Activated CD4-positive, alpha-beta T cell treated with anti-CD3 and anti-CD28 coated beads, Interleukin-2, amount 50 U/mL, for 24 hours (primary cell): ENCODE measurements around the gene SP100.
"Not testable (repeated sequence)": the region's sequence is repeated elsewhere in the genome, so short reads cannot be mapped to it uniquely, and the experiment has no call there.

ENCODE experiments used
- DNase-seq, 2 donors: peaks; one replicate each; pipeline ENCODE4 v3.0.0-alpha.2; 2020; ENCODE audit warnings: low read depth in 1 of 2, low spot score in 1 of 2

The SP100 gene

GRCh38 chr2:230418341-230419016 is 2.5 kb downstream of the SP100 start:
- no peak for DNase-seq

DNA sequence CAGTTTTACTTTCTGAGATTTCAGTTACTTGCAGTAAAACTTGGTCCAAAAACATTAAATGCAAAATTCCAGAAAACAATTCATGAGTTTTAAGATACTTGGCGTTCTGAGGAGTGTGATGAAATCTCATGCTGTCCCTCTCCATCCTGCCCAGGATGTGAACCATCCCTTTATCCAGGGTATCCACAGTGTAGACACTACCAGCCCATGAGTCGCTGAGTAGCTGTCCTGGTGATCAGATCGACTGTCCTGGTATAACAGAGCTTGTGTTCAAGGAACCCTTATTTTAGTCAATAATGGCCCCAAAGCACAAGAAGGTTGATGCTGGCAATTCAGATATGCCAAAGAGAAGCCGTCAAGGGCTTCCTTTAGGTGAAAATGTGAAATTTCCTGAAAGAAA is 3.2 kb downstream of the SP100 start:
- no peak for DNase-seq

DNA sequence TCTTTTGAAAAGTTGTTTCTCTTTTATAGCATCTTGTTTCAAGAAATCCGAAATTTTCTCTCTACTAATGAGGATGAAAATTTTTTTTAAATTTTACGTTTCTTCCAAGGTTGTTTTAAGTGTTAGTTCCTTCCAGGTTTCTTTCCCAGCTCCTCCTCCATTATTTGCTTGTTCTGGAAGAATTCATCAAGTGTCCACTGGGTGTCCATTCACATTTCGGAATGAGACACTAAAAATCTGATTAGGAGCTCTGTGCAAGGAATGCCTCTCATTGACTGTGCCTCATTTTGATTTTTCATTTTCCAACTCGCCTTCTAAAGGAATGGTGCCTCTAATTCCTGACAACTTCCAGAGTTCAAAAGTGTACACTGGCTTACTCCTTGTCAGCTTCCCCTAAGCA is 6.1 kb downstream of the SP100 start:
- no peak for DNase-seq

DNA sequence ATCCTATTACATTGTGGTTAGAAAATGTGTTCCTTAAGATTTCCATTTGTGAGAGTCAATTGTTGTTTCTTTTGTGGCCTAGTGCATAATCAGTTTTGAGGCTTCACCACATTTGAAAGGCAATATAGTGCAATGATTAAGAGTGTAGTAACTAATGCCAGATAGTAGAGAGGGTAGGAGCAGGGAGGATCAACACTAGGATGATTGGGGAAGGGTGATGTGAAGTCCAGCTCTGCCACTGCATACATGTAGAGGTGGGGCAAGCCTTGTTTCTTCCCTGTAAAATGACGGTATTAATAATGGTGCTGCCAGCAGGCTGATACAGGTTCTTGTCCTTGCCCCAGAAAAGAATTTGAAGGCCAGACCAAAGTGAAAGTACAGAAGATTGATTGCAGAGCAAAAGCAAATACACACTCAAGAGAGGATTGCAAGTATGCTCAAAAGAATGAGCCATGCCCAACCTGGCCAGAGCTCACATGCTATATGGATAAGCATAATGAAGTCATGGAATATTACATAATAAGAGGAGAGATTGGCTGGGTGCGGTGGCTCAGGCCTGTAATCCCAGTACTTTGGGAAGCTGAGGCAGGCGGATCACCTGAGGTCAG is 8.0 kb downstream of the SP100 start:
- no peak for DNase-seq

GRCh38 chr2:230425377-230425776 is 9.4 kb downstream of the SP100 start:
- no peak for DNase-seq

- DNase-seq: no peak
These were observed 13.5 kb downstream of the SP100 start for GRCh38 chr2:230429513-230429912.

GRCh38 chr2:230430957-230431910 is 15.2 kb downstream of the SP100 start:
- DNase-seq: no peak

GRCh38 chr2:230434677-230435324 is 18.8 kb downstream of the SP100 start:
- DNase-seq: no peak

DNA sequence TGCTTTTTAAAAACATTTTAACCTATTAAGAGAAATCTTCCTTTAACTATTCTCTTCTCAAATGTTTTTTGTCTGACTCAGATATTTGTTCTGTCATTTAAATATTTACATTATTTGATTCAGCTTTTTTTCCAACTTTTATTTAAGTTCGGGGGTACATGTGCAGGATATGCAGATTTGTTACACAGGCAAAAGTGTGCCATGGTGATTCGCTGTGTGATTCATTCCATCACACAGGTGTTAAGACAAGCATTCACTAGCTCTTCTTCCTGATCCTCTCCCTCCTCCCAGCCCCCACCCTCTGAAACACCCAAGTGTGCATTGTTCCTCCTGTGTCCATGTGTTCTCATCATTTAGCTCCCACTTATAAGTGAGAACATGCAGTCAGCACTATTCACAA is 19.4 kb downstream of the SP100 start:
- no peak for DNase-seq

DNA sequence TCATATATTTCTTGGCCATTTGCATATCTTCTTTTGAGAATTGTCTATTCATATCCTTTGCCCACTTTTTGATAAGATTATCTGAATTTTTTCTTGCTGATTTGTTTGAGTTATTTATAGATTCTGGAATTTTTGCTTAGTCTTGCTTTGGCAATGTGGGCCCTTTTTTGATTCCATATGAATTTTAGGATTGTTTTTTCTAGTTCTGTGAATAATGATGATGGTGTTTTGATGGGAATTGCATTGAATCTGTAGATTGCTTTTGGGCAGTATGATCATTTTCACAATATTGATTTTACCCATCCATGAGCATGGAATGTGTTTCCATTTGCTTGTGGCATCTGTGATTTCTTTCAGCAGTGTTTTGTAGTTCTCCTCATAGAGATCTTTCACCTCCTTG is 23.1 kb downstream of the SP100 start:
- not testable (repeated sequence) for DNase-seq

- DNase-seq: no peak
These were observed 23.6 kb downstream of the SP100 start for GRCh38 chr2:230439590-230439989.

DNA sequence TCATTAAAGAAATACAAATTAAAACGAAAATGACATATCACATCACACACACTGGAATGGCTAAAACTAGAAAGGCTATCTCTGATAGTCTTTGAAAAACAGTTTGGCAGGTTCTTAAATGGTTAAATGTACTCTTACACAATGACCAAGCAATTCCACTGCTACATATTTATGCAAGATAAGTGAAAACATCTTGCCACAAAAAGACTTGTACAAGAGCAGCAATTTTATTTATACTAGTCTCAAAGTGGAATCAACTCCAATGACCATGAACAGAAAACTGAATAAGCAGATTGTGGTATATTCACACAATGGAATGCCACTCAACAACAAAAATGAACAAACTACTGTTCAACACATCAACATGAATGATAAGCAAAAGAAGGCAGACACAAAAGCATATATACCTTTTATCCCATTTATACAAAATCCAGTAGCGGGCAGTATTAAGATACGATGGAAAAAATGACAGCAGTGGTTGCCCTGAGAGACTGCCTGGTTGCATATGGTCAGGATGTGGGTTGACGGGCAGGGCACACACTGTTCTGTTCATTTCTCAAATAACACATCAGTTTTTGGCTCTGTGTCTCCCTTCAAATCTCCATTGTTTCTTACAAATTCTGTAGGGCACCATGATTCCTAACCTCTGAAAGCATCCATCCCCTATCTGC is 25.4 kb downstream of the SP100 start:
- DNase-seq: peak in 1 of 2 donors; percentile 38

- DNase-seq: no peak
These were observed 27.5 kb downstream of the SP100 start for GRCh38 chr2:230443541-230443940.

DNA sequence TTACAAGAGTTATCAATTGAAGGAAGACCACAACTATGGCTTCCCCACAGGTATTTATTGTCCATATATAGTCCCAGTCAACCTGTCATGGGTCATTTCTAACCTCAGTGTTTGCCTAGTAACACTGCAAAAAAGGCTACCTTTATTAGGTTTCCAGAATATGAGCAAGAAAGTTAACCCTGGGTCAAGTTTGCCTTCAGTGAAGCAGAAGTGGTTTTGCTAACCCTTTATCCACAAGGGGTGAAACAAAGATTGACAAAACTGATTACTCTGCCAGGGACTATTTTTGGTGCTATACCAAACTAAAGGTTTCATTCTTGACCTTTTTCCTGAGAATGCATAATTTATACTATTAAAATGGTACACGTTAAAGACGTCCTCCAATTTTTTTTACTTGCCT is 28.8 kb downstream of the SP100 start:
- DNase-seq: no peak

DNA sequence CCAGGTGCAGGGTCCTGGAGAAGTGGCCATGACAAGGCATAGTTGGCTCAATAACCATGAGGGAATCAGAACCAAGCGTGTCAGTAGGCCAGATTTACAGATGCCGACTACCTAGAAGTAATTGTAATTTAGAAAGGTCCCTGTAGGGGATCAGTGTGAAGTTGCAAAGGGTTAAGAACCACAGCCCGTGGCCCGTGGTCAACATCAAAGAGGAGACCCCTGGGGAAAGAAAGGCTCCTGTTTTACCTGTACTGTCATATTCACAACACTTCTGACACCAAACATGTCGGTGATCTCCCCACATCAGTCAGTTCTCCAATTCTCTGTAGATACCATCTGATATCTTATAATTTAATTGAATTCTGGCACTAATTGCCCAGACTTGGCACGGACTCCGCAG is 31.0 kb downstream of the SP100 start:
- DNase-seq: no peak

DNA sequence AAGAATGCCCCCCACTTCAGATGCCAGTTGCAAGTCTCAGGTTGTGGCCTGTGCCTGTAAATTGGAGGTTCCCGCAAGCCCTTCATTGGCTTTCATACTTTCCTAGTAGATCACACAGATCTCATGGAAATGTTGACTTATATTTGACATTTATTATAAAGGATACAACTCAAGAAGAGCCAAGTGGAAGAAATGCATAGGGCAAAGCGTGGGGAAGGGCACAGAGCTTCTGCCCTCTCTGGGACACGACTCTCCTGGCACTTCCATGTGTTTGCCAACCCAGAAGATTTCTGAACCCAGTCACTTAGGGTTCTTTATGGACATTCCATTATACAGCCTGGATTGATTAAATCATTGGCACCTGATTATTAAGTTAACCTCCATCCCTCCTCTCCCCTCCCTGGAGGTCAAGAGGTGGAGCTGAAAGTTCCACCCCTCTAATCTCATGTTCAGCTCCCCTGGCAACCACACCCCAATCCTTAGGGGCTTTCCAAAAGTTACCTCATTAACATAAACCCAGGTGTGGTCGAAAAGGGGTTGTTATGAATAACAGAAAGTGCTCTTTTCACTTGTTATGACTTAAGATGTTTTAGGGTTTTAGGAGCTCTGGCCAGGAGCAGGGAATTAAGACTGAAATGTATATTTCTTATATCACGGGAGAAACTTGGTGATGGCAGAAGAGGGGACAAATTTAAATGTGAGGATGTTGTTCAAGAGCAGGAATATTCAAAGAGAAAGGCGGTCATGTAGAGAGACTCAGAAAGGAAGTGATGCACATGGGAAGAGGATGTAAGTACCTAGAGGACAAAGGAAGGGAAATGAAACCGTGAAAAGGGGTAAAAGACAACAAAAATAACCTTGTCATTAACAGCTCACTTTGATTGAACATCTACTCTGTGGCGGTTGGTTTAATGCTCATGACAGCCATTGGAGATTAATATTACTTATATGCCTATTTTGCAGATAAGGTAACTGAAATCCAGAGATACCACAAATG is 31.8 kb downstream of the SP100 start:
- DNase-seq: peak in 1 of 2 donors; percentile 35

DNA sequence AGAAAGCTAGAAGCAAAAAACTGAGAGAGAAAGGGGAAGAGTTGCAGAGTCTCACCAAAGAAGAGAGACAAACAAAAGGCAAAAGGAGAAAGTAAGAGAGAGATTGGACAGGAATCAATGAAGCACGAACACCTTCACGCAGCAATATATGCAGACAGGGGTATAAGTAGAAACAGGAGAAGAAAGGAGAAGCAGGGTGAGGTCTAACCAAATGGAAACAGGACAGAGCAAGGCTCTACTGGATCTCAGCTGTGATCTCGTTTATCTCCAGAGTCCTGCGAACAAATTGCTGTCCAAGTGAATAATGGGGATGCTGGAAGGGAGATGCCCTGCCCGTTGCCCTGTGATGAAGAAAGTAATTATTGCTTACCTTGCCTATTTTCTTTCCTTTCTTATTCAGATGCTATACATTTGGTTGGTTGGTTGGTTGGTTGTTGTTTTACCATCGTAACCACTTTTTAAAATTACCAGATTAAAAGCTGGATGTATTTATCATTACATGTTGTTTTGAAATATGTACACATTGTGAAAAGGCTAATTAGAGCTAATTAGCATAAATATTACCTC is 34.0 kb downstream of the SP100 start:
- no peak for DNase-seq

DNA sequence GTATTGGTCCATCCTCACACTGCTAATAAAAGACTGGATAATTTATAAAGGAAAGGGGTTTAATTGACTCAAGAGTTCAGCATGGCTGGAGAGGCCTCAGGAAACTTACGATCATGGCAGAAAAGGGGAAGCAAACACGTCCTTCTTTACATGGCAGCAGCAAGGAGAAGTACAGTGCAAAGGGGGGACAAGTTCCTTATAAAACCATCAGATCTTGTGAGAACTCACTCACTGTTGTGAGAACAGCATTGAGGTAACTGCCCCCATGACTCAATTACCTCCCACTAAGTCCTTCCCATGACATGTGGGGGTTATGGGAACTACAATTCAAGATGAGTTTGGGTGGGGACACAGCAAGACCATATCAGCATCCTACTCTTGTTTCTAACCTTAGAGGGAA is 37.0 kb downstream of the SP100 start:
- DNase-seq: no peak

DNA sequence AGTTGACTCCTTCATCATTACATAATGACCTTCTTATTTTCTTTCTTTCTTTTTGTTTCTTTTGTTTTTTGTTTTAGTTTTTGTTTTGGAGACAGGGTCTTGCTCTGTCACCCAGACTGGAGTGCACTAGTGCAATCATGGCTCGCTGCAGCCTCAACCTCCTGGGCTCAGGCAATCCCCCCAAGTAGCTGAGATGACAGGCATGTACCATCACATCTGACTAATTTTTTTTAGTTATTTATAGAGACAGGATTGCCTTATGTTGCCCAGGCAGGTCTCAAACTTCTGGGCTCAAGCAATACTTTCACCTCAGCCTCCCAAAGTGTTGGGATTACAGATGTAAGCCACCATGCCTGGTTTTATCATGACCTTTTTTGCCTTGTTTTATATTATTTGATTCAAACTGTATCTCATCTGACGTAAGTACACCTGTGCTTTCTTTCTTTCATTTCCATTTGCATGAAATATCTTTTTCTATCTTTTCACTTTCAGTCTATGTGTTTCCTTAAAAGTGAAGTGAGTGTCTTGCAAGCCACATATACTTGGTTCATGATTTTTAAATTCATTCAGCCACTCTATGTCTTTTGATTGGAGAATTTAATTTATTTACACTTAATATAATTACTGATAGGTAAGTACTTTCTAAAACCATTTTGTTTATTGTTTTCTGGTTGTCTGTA is 39.1 kb downstream of the SP100 start:
- no peak for DNase-seq
